Inflammatory macrophage treated with lipopolysaccharide for 4 hours (primary cell): ENCODE data around the gene PRDX1.

Source experiments
- DNase-seq: peaks from one replicate; pipeline ENCODE4 v3.0.0-alpha.2; 2020

The PRDX1 gene

GRCh38 chr1:45521413-45522323 is at the start of gene PRDX1:
PRDX1 (minus strand) TSS chr1:45521884; CDS start chr1:45519043, 2,841 bp downstream.
- DNase-seq, result peak; percentile 96

GRCh38 chr1:45570631-45571030 is 48.9 kb upstream of the PRDX1 start:
- no peak for DNase-seq

GRCh38 chr1:45569962-45570581 is 48.4 kb upstream of the PRDX1 start:
- peak; percentile 69 for DNase-seq

- no peak for DNase-seq
Measured at GRCh38 chr1:45569571-45569961, 47.9 kb upstream of the PRDX1 start.

GRCh38 chr1:45568421-45568820 is 46.7 kb upstream of the PRDX1 start:
- DNase-seq, result no peak

- no peak for DNase-seq
Measured at GRCh38 chr1:45567911-45568310, 46.2 kb upstream of the PRDX1 start.

GRCh38 chr1:45566722-45567121 is 45.0 kb upstream of the PRDX1 start:
- DNase-seq, result peak; percentile 60

GRCh38 chr1:45563843-45564242 is 42.2 kb upstream of the PRDX1 start:
- no peak for DNase-seq

- no peak for DNase-seq
Measured at GRCh38 chr1:45557422-45557944, 35.8 kb upstream of the PRDX1 start.

GRCh38 chr1:45554198-45554597 is 32.5 kb upstream of the PRDX1 start:
- DNase-seq, result no peak

- no peak for DNase-seq
Measured at GRCh38 chr1:45552331-45552730, 30.6 kb upstream of the PRDX1 start.

- no peak for DNase-seq
Measured at GRCh38 chr1:45551684-45552083, 30.0 kb upstream of the PRDX1 start.

- peak; percentile 90 for DNase-seq
Measured at GRCh38 chr1:45550401-45551351, 29.0 kb upstream of the PRDX1 start, which contains the start of gene AKR1A1. AKR1A1 (plus strand) TSS chr1:45550826; CDS start chr1:45561795, 10,969 bp downstream.

GRCh38 chr1:45545553-45546310 is 24.0 kb upstream of the PRDX1 start:
- DNase-seq, result no peak

GRCh38 chr1:45545019-45545493 is 23.4 kb upstream of the PRDX1 start:
- peak; percentile 58 for DNase-seq

GRCh38 chr1:45544530-45544929 is 22.8 kb upstream of the PRDX1 start:
- DNase-seq, result no peak

- peak; percentile 98 for DNase-seq
Measured at GRCh38 chr1:45543581-45544417, 22.1 kb upstream of the PRDX1 start.

GRCh38 chr1:45542591-45542990 is 20.9 kb upstream of the PRDX1 start:
- DNase-seq, result peak; percentile 88

- peak; percentile 57 for DNase-seq
Measured at GRCh38 chr1:45541193-45541592, 19.5 kb upstream of the PRDX1 start.

- no peak for DNase-seq
Measured at GRCh38 chr1:45536886-45537285, 15.2 kb upstream of the PRDX1 start.
